HG02970 (cell line): ENCODE results near the gene MPPED2.
"Not testable (repeated sequence)": the region's sequence is repeated elsewhere in the genome, so short reads cannot be mapped to it uniquely, and the experiment has no call there.

Experiments
- ATAC-seq: cut with Tn5 transposase; IDR thresholded peaks from one replicate; pipeline ENCODE4 v1.9.1; 2021; ENCODE audit warnings: mild to moderate bottlenecking, moderate library complexity, moderate number of reproducible peaks; ENCODE audit not compliant: unreplicated experiment, low FRiP score

Gene MPPED2

GRCh38 chr11:30579415-30580175, 6.6 kb downstream of the MPPED2 start:
- no peak for ATAC-seq

GRCh38 chr11:30578406-30578805, 7.7 kb downstream of the MPPED2 start:
- ATAC-seq: no peak

GRCh38 chr11:30573951-30574350, 12.2 kb downstream of the MPPED2 start:
- ATAC-seq: no peak

- no peak for ATAC-seq
Measured at GRCh38 chr11:30568931-30569330, 17.2 kb downstream of the MPPED2 start.

GRCh38 chr11:30567644-30568043, 18.5 kb downstream of the MPPED2 start:
- ATAC-seq: no peak

- ATAC-seq: no peak
Measured at GRCh38 chr11:30567120-30567519, 19.0 kb downstream of the MPPED2 start.

GRCh38 chr11:30566482-30566881, 19.7 kb downstream of the MPPED2 start:
- ATAC-seq: no peak

GRCh38 chr11:30565027-30565426, 21.1 kb downstream of the MPPED2 start:
- no peak for ATAC-seq

- no peak for ATAC-seq
Measured at GRCh38 chr11:30561691-30562415, 24.3 kb downstream of the MPPED2 start.

GRCh38 chr11:30560206-30561106, 25.7 kb downstream of the MPPED2 start:
- ATAC-seq: no peak

GRCh38 chr11:30559004-30559403, 27.1 kb downstream of the MPPED2 start:
- ATAC-seq: no peak

- ATAC-seq: not testable (repeated sequence)
Measured at GRCh38 chr11:30554587-30554986, 31.6 kb downstream of the MPPED2 start.

- no peak for ATAC-seq
Measured at GRCh38 chr11:30553521-30554110, 32.5 kb downstream of the MPPED2 start.

GRCh38 chr11:30552839-30553238, 33.3 kb downstream of the MPPED2 start:
- no peak for ATAC-seq

GRCh38 chr11:30550022-30550542, 36.1 kb downstream of the MPPED2 start:
- ATAC-seq: no peak

- ATAC-seq: no peak
Measured at GRCh38 chr11:30549565-30549964, 36.6 kb downstream of the MPPED2 start.

GRCh38 chr11:30546334-30546733, 39.8 kb downstream of the MPPED2 start:
- ATAC-seq: no peak

GRCh38 chr11:30545507-30545906, 40.6 kb downstream of the MPPED2 start:
- ATAC-seq: no peak

- no peak for ATAC-seq
Measured at GRCh38 chr11:30543066-30543465, 43.1 kb downstream of the MPPED2 start.

GRCh38 chr11:30540781-30541180, 45.4 kb downstream of the MPPED2 start:
- ATAC-seq: no peak
